Measurements from ENCODE around the gene UFSP2.
A peak's percentile ranks its signal among the peaks of the same experiment; 100 is the strongest.

UFSP2 gene

DNA sequence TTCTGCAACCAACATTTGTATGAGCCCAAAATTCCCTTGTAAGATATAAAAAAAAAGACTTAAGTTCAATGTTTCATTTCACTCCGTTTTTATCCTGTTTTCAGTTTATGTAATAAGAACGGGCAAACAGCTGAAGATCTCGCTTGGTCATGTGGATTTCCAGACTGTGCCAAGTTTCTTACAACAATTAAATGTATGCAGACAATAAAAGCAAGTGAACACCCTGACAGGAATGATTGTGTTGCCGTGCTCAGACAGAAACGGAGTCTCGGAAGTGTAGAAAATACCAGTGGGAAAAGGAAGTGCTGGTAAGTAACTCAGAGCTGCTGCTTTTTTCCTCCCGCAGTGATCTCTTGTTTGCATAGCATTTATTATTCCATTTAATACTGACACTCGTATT is 26.3 kb downstream of the UFSP2 start:
- peaks cover 85% of the 10 kb centered on the region for H3K36me3 Mint-ChIP-seq
- DNase-seq (ENCODE audit: low spot score in 2 of 2): no peak
- peak overlapping the region; percentile 74 for H3K4me3 Mint-ChIP-seq
- ATAC-seq: no peak
- H3K27ac Mint-ChIP-seq: no peak overlapping the region
- H3K9me3 Mint-ChIP-seq: no peaks in the 10 kb centered on the region
- peaks cover 9% of the 10 kb centered on the region for H3K4me1 Mint-ChIP-seq

DNA sequence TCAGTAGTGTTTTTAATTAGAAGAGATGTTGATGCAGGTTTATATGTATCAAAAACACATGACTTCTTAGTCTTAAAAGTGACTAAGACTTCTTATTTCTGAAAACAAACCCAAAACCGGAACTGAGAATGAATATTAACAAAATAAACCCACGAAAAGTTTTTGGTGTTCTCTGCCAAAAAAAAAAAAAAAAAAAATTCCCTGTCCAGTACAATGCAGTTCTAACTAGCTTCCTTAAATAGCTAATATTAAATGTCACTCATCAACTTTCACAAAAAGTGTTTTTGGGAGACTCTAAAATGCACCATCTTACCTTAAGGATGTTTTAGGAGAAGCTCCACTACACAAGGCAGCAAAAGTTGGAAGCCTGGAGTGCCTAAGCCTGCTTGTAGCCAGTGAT is 27.1 kb downstream of the UFSP2 start:
- Mint-ChIP-seq H3K9me3 (no peaks in the 10 kb centered on the region), H3K4me1 (peaks cover 14% of the 10 kb centered on the region), H3K4me3 (peak overlapping the region; percentile 74), H3K36me3 (peaks cover 76% of the 10 kb centered on the region), H3K27ac (no peak overlapping the region)
- ATAC-seq (no peak), DNase-seq (ENCODE audit: low spot score in 2 of 2) (no peak)

DNA sequence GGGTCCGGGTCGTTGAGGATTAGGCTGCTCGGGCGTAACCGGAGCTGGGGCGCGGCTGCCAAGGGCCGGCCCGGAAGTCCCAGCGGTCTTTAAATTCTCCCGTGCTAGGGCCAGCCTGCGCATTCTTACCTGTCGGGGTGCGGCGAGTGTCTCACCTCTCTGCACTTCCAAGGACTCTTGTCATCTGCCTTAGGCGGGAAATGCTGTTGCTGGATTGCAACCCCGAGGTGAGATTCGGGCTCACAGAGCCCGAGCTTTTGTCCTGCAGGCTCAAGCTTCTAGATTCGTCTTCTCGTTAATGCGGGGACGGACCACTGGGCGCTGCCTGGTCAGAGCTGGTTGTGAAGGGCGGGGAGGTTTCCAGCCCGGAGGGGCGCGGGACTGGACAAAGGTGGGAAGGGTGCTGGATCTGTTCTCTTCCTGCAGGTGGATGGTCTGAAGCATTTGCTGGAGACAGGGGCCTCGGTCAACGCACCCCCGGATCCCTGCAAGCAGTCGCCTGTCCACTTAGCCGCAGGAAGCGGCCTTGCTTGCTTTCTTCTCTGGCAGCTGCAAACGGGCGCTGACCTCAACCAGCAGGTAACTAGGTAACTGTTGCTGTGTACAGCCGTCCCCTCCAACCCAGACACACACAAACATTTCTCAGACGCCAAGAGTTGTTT is 28.9 kb downstream of the UFSP2 start, which contains the start of gene ANKRD37:
Gene ANKRD37, plus strand, starts transcription at position 118 of the 662 bp plus-strand sequence. Its CDS starts 83 bp downstream, at position 201.
- peaks cover 14% of the 10 kb centered on the region for H3K4me1 Mint-ChIP-seq
- peak in 1 of 2 donors; percentile 8 for DNase-seq (ENCODE audit: low spot score in 2 of 2)

DNA sequence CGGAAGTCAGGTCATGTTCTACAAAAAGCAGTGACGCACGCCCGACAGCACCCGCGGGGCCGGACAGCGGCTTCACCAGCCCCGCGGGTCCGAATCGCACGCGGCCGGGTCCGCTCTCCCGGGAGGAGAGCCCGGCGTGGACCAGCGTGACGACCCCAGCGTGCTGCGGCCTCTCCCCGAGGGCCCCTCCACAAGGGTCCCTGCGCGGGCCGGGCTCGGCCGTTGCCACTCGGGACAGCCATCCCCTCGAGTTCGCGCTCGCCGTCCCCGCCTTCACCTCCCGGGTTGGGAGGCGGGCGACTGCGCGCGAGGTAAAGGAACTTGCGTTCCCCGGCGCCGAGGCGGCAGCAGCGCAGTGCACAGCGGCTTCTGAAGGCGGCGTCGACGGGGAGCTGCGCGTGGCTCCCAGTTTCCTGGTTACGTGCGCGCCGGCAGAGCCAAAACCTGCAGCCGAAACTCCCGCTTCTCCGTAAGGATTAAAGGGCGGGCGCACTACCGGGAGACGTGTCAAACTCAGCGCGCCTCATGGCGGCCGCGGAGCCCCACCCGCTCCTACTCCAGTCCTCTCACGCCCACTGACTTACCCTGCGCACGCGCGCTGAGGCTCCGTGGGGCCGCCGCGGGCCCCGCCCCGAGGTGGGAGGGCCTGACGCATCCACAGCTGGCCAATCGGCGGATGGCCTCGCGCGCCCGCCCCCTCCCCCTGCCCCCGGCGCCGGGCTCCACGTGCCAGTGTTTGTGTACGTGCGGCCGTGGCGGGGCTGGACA is 29.6 kb downstream of the UFSP2 start:
- H3K27ac Mint-ChIP-seq: peak overlapping the region; percentile 84
- ATAC-seq: peak; percentile 87
- H3K36me3 Mint-ChIP-seq: peaks cover 52% of the 10 kb centered on the region
- H3K4me1 Mint-ChIP-seq: peaks cover 14% of the 10 kb centered on the region
- H3K4me3 Mint-ChIP-seq: peak overlapping the region; percentile 74
- peak; percentile 97 to 99 for DNase-seq (ENCODE audit: low spot score in 2 of 2)
- H3K9me3 Mint-ChIP-seq: no peaks in the 10 kb centered on the region

More for the DNA sequence above, 28.9 kb downstream of the UFSP2 start, which contains the start of gene ANKRD37:
- Mint-ChIP-seq H3K4me3 (peak within 1 kb of the TSS; percentile 74), H3K27ac (peak within 1 kb of the TSS; percentile 84), H3K36me3 (peaks cover 59% of the 10 kb centered on the region), H3K9me3 (no peaks in the 10 kb centered on the region)
- no peak for ATAC-seq

DNA sequence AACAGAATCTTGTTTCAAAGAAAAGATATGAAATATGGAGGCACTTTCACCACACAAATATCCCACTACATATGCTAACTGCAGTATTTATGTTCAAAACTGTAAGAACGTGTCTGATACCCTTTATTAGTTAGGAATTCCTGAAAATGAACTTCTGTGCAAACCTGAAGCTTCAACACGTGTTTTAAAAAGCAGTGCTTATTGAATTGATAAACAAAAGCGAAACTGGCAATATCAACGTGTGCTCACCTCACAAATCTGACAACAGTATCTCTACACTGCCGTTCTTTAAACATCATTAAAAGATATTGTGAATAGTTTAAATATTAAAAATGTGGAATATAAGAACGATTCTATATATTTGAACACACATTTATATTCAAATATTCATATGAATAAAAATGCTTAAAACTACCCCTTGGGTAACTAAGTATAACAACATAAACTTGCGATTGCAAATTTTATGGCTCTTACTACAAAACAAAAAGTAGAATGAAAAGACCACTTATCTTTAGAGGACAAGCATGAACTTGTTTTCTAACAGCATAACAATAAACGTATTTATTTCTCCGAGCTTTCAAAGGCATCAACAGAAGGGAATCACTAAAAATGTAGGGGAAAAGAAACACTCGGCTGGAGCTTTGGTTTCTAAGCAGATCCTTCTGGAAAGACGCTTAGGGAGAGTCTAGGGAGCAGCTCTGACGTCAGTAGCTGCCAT is 30.4 kb downstream of the UFSP2 start, which contains the start of gene LRP2BP:
Gene LRP2BP, minus strand, starts transcription at position 687 of the 718 bp plus-strand sequence. CDS start 17,738 bp downstream, outside the sequence.
- Mint-ChIP-seq H3K9me3 (no peaks in the 10 kb centered on the region), H3K4me3 (peak within 1 kb of the TSS; percentile 74), H3K36me3 (peaks cover 44% of the 10 kb centered on the region), H3K27ac (peak within 1 kb of the TSS; percentile 84), H3K4me1 (peaks cover 14% of the 10 kb centered on the region)
- ATAC-seq (no peak), DNase-seq (ENCODE audit: low spot score in 2 of 2) (no peak)

DNA sequence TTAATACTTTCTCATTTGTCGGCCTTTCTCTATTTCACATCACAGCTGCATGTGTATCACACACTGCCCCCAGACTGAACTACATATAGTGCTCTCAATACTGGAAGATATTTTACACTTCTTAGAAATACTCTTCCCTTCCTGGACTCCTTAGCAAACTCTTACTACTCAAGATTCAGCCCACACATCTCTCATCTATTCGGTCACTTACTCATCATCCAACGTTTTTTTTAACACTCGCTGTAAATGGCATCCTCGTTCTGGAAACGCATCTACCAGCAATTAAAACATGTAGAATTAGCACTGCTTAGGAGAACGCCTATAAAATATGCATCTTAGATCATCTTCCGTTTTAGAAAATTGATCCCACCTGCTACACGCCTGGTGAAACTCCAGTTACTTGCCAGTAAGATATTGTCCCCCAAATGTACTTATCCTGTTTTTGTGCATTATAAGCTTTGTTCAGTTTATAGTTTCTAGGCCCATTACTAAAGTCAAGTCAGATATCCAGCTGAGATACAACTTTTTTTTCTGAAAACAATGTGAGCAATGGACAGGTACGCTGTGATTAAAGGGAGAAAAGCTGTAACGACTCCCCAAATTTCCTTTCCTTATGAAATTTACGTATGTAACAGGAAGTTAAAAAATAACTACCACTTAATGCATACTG is 31.1 kb downstream of the UFSP2 start:
- Mint-ChIP-seq H3K36me3 (peaks cover 37% of the 10 kb centered on the region), H3K4me1 (peaks cover 14% of the 10 kb centered on the region), H3K4me3 (peak overlapping the region; percentile 74), H3K9me3 (no peaks in the 10 kb centered on the region), H3K27ac (peak overlapping the region; percentile 1)
- peak in 1 of 2 donors; percentile 57 for DNase-seq (ENCODE audit: low spot score in 2 of 2)
- peak; percentile 72 for ATAC-seq

DNA sequence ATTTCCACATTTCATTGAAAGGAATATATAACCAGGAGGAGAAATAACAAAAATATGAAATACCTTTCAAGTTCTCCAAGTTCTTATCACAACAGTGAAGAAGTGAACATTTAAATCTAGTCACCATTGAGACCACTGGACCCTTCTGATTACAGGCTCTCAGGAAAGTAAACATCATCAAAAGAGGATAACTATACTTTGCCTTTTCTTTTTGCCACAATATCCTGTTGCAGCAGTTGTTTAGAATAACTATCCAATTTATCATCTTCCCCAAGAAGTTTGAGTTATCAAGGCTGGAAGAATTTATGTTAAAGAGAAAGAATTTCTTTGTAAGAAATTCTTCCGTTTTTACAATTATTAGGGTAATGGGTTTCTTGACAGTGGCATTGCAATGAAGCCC is 33.6 kb downstream of the UFSP2 start:
- peaks cover 13% of the 10 kb centered on the region for H3K4me1 Mint-ChIP-seq
- H3K9me3 Mint-ChIP-seq: no peaks in the 10 kb centered on the region
- peaks cover 12% of the 10 kb centered on the region for H3K36me3 Mint-ChIP-seq
- ATAC-seq (no peak), DNase-seq (ENCODE audit: low spot score in 2 of 2) (no peak)
- no peak overlapping the region for H3K27ac Mint-ChIP-seq
- no peak overlapping the region for H3K4me3 Mint-ChIP-seq

DNA sequence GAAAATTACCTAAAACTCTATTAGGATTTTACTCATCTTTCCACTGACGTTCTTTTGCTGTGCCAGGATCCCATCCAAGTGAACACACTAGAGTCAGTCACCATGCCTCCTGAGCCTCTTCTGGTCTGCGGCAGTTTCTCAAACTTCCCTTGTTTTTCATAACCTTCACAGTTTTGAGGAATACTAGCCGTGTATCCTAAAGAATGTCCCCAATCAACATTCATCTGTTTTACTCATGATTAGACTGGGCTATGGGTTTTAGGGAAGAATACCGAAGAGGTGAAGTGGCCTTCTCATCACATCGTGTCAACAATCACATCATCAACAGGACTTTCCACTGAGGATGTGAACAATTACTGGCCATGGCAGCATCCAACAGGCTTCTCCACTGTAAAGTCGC is 34.8 kb downstream of the UFSP2 start:
- Mint-ChIP-seq H3K27ac (no peak overlapping the region), H3K4me3 (no peak overlapping the region), H3K36me3 (no peaks in the 10 kb centered on the region), H3K4me1 (peaks cover 9% of the 10 kb centered on the region), H3K9me3 (no peaks in the 10 kb centered on the region)
- DNase-seq (ENCODE audit: low spot score in 2 of 2) (no peak), ATAC-seq (no peak)

DNA sequence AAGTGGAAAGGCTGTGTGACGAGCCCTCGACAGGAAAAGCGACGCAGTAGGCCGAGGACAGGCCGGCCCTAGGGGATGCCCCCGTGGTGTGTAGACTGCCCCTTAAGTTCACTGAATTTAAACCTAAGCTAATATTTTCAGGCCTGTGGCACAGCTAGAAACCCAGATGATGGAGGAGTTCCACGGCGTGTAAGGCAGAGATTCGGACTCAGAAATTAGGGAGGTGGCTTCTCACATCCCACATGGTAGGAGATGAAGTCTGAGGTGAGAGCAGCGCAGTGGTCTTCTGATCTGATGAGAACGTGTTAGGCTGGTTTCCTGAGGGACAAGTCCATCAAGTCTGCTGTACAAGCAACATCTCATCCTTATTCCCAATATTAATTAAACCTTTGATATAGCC is 37.8 kb downstream of the UFSP2 start:
- H3K27ac Mint-ChIP-seq: no peak overlapping the region
- no peak for DNase-seq (ENCODE audit: low spot score in 2 of 2)

DNA sequence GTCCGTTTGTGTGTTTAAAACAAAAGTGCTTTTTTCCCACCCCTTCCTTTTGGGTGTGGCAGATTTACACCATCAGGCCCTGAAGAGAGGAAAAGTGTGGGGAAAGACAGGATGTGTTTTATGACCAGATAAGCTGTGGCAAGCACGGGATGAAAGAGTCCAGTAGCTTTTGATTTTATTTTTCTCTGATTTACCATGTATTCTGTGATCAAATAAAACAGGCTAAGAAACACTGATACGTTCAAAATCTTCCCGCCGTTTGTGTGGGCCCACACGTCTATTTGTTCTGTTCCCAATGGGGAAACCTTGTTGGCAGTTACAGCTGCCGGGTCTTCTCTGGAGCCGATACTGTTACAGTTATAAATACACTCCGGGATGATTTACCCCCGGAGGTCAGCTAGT is 40.8 kb downstream of the UFSP2 start:
- Mint-ChIP-seq H3K36me3 (peaks cover 4% of the 10 kb centered on the region), H3K4me1 (no peaks in the 10 kb centered on the region), H3K27ac (no peak overlapping the region), H3K4me3 (no peak overlapping the region), H3K9me3 (peaks cover 6% of the 10 kb centered on the region)
- no peak for DNase-seq (ENCODE audit: low spot score in 2 of 2)
- no peak for ATAC-seq

More for the DNA sequence above, 37.8 kb downstream of the UFSP2 start:
- H3K4me1 Mint-ChIP-seq: no peaks in the 10 kb centered on the region
- peaks cover 4% of the 10 kb centered on the region for H3K36me3 Mint-ChIP-seq
- no peak for ATAC-seq
- H3K9me3 Mint-ChIP-seq: no peaks in the 10 kb centered on the region
- H3K4me3 Mint-ChIP-seq: no peak overlapping the region

DNA sequence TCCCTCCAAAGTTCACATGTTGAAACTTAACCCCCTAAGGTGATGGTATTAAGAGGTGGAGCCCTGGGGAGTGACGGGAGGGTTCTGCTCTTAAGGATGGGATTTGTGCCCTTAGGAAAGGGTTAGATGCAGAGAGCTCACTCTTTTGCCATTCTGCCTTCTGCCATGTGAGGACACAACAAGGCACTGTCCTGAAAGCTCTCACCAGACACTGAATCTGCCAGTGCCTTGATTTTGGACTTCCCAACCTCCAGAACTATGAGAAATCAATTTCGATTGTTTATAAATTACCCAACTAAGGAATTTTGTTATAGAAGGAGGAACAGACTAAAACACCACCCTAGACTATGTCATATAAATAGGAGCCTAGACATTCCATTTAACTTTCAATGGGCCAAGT is 41.7 kb downstream of the UFSP2 start:
- ATAC-seq (no peak), DNase-seq (ENCODE audit: low spot score in 2 of 2) (no peak)
- Mint-ChIP-seq H3K4me1 (no peaks in the 10 kb centered on the region), H3K4me3 (no peak overlapping the region), H3K36me3 (peaks cover 4% of the 10 kb centered on the region), H3K27ac (no peak overlapping the region), H3K9me3 (peaks cover 6% of the 10 kb centered on the region)

DNA sequence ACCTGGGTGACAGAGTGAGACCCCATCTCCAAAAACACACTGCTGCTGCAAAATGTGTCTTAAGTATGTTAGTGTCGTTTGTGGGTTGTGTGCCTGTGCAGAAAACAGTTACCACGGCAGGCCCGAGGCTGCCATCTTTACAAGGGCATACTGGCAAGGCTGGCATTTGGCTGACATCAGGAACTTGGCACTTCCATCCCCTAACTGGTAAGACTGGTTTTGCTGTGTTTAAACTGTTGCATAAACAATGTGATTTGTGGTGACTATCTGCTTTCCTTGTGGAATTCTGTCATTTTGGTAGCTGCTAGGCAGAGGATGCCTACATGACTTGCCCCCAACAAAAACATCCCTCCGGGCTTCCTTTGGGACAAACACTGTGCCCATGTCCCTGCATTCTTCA is 42.3 kb downstream of the UFSP2 start:
- Mint-ChIP-seq H3K9me3 (peaks cover 6% of the 10 kb centered on the region), H3K27ac (no peak overlapping the region), H3K4me3 (no peak overlapping the region), H3K36me3 (peaks cover 4% of the 10 kb centered on the region), H3K4me1 (no peaks in the 10 kb centered on the region)
- DNase-seq (ENCODE audit: low spot score in 2 of 2): no peak
- ATAC-seq: no peak

DNA sequence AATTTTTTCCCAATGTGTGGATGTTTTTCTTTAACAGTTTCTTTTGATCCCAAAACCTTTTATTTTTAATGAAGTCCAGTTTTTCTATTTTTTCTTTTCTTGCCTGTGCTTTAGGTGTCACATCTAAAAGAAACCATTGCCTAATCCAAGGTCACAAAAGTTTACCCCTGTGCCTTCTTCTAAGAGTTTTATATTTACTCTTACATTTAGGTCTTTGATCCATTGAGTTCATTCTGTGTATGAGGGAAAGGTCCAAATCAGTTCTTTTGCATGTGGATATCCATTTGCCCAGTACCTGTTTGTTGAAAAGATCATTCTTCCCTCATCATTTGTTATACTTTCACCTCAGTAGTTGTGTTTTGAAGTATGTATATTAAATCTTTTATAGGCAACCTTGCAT is 43.0 kb downstream of the UFSP2 start:
- H3K4me1 Mint-ChIP-seq: no peaks in the 10 kb centered on the region
- H3K36me3 Mint-ChIP-seq: peaks cover 4% of the 10 kb centered on the region
- H3K4me3 Mint-ChIP-seq: no peak overlapping the region
- ATAC-seq (no peak), DNase-seq (ENCODE audit: low spot score in 2 of 2) (no peak)
- H3K27ac Mint-ChIP-seq: no peak overlapping the region
- H3K9me3 Mint-ChIP-seq: peaks cover 6% of the 10 kb centered on the region

DNA sequence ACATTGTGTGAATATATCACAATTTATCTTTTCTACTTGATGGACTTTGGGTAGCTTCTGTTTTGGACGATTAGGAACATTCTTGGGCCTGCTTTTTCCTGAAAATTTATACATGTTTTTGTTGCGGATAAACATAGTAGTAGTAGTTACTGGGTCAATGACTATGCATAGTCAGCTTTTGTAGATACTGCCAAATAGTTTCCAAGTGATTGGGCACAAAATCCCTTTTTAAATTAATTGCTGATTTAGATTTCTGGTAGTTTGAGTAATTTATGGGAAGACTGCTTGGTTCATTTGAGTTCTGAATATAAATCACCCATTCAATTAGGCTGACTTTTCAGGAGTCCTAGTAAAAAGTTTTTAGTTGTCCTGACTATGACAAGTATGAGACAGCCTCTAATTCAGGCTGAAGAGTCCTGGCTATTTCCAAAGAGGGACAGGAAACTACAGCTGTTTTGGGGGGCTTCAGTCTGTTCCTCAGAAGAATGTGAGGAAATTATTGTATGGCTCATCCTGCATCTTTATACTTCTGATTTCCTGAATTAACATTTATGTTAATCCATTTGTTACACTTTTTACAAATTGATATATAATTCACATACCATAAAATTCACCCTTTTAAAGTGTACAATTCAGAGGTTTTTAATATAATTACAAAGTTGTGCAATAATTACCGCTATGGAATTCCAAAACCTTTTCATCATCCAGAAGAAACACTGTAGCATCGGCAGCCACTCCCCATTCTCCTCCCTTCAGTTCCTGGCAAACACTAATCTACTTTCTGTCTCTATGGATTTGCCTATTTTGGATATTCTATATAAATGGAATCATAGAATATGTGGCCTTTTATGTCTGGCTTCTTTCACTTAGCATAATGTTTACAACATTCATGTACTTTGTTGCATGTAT is 44.2 kb downstream of the UFSP2 start:
- peaks cover 6% of the 10 kb centered on the region for H3K9me3 Mint-ChIP-seq
- no peaks in the 10 kb centered on the region for H3K4me1 Mint-ChIP-seq
- H3K36me3 Mint-ChIP-seq: peaks cover 4% of the 10 kb centered on the region
- no peak overlapping the region for H3K27ac Mint-ChIP-seq
- DNase-seq (ENCODE audit: low spot score in 2 of 2): no peak
- H3K4me3 Mint-ChIP-seq: no peak overlapping the region
- ATAC-seq: no peak

All from stimulated activated effector memory CD8-positive, alpha-beta T cell treated with anti-CD3 and anti-CD28 coated beads, Interleukin-12 subunit alpha, Interleukin-12 subunit beta, amount 100 ng/mL, for 72 hours (primary cell).